Measurements from ENCODE around the gene RAMP3.

RAMP3 gene

GRCh38 chr7:45221896-45222604, 64.5 kb downstream of the RAMP3 start:
- DNase-seq (ENCODE audit: low read depth in 2 of 2) = no peak

GRCh38 chr7:45223078-45223477, 65.5 kb downstream of the RAMP3 start:
- DNase-seq (ENCODE audit: low read depth in 2 of 2) = no peak

GRCh38 chr7:45223728-45224630, 66.4 kb downstream of the RAMP3 start:
- no peak for DNase-seq (ENCODE audit: low read depth in 2 of 2)

- DNase-seq (ENCODE audit: low read depth in 2 of 2) = no peak
Measured at GRCh38 chr7:45224832-45225231, 67.2 kb downstream of the RAMP3 start.

GRCh38 chr7:45225311-45225947, 67.8 kb downstream of the RAMP3 start:
- DNase-seq (ENCODE audit: low read depth in 2 of 2) = no peak

GRCh38 chr7:45225948-45226335, 68.4 kb downstream of the RAMP3 start:
- no peak for DNase-seq (ENCODE audit: low read depth in 2 of 2)

GRCh38 chr7:45229156-45229920, 71.7 kb downstream of the RAMP3 start:
- DNase-seq (ENCODE audit: low read depth in 2 of 2) = no peak

GRCh38 chr7:45230083-45230482, 72.5 kb downstream of the RAMP3 start:
- no peak for DNase-seq (ENCODE audit: low read depth in 2 of 2)

- no peak for DNase-seq (ENCODE audit: low read depth in 2 of 2)
Measured at GRCh38 chr7:45230611-45231165, 73.1 kb downstream of the RAMP3 start.

GRCh38 chr7:45233249-45233775, 75.7 kb downstream of the RAMP3 start:
- no peak for DNase-seq (ENCODE audit: low read depth in 2 of 2)

Data from stimulated activated CD8-positive, alpha-beta memory T cell treated with anti-CD3 and anti-CD28 coated beads, Interleukin-2, amount 100 ng/mL, for 1 hour (primary cell).